Ovary (tissue), 9 donors: ENCODE results near the gene RHBDL2. TPM values are rescaled to one million over a fixed set of nuclear protein-coding genes. Genes with fewer than 3 reads are reported as not detected.

Experiments
- DNase-seq, 5 donors: peaks; one replicate each; pipeline ENCODE4 v3.0.0-alpha.2; 2019 to 2020
- H3K27ac ChIP-seq, 2 donors: fragments of 200-600 bp; one replicate each; pipeline versions ENCODE4 v1.5.1 to v1.8.0; 2019 to 2022
- H3K27me3 ChIP-seq: fragments of 200-600 bp; one replicate; pipeline ENCODE4 v1.8.0; 2022
- H3K36me3 ChIP-seq: fragments of 200-600 bp; sonication (generic); one replicate; pipeline ENCODE4 v1.5.1; 2019
- H3K4me1 ChIP-seq: one replicate; pipeline ENCODE4 v1.8.1; 2013; ENCODE audit warnings: mild to moderate bottlenecking, moderate library complexity; ENCODE audit not compliant: insufficient read depth
- H3K4me3 ChIP-seq: fragments of 200-600 bp; sonication (generic); one replicate; pipeline ENCODE4 v1.5.1; 2017
- H3K9me3 ChIP-seq, 2 donors: fragments of 200-600 bp in 1 of 2; sonication (generic) in 1 of 2; one replicate each; pipeline versions ENCODE4 v1.5.1 to v1.8.1; 2013 to 2019; ENCODE audit warnings: mild to moderate bottlenecking in 1 of 2, moderate library complexity in 1 of 2
- CTCF ChIP-seq, 3 donors: fragments of 450-650 bp in 2 of 3; fragments of 200-600 bp in 1 of 3; IDR thresholded peaks; one replicate each; pipeline versions ENCODE4 v1.5.1 to v1.8.0; 2016 to 2022; ENCODE audit warnings: antibody characterized with exemption in 3 of 3, mild to moderate bottlenecking in 1 of 3
- EP300 ChIP-seq: sonication (generic); formaldehyde crosslinking; IDR thresholded peaks from one replicate; pipeline ENCODE4 v1.6.1; 2017; ENCODE audit warnings: antibody characterized with exemption
- POLR2A ChIP-seq: fragments of 450-650 bp; IDR thresholded peaks from one replicate; pipeline ENCODE4 v1.6.1; 2017; ENCODE audit warnings: antibody characterized with exemption, mild to moderate bottlenecking, moderate library complexity
- WGBS, 3 donors: extraction: QIAGEN DNeasy Blood & Tissue Kit in 1 of 3; methylation state at CpG; one replicate each; pipeline versions ENCODE4 v1.1.5 to v1.1.7; 2013 to 2017; 5-methylcytosine and 5-hydroxymethylcytosine counted together
- intact Hi-C, 4 donors: fragments of 100-400 bp; cut with DNase I; formaldehyde crosslinking; loops; one replicate each; pipeline versions ENCODE4 v1.11.0 to v1.15.1; 2022 to 2023
- polyA plus RNA-seq, 2 donors: library from polyadenylated mRNA; stranded (reverse); fragments of 200-250 nt in 1 of 2; fragments of 350-450 nt in 1 of 2; fragmentation: Illumina TruSeq in 1 of 2; extraction: RNeasy Lipid Tissue Mini Kit (QIAGEN cat#74804) in 1 of 2; gene quantifications; one replicate each; pipeline ENCODE4 v1.2.3, GENCODE V29; 2013 to 2014
- total RNA-seq, 7 donors: library from RNA; depleted of rRNA in 2 of 7; stranded (reverse); fragments of >200 nt in 2 of 7; fragmentation: NEBNext Ultra II Directional in 3 of 7; extraction: Animal tissue kit (Norgen Biotek cat#: 25700) in 3 of 7; gene quantifications; one replicate each; pipeline versions ENCODE4 v1.1.0 to v1.2.4, GENCODE V29; 2016 to 2023
- donor health status: DM: no; HTN: no; CAD: no; lungs with moderate emphysema.
- donor health status: DM: no; HTN: no; CAD: no.
- donor health status: Bipolar disorder and iron deficiency.
- donor health status: DM: yes; HTN: yes; CAD: no.
- donor health status: DM: no; HTN: no; CAD: no.
- donor health status: DM: yes; HTN: yes; CAD: no.

Gene RHBDL2
- total and polyA plus RNA-seq, 9 donors, result 0.10 to 0.35 (median 0.24) TPM; not detected in 3

GRCh38 chr1:38872401-38873026 is 69.1 kb downstream of the RHBDL2 start:
- Histone ChIP-seq H3K27me3 (no peaks in the 10 kb centered on the region), H3K36me3 (no peaks in the 10 kb centered on the region), H3K4me3 (peak overlapping the region; percentile 98), H3K9me3 (no peaks in the 10 kb centered on the region), H3K4me1 (no peaks in the 10 kb centered on the region), H3K27ac (no peak overlapping the region)
- DNase-seq, result no peak
- intact Hi-C loops, result loop anchor here in 2 of 4 donors (5.0 to 10.0 kb wide), 2 partner anchors 122 to 210 kb away; partner anchors contain the start of gene AKIRIN1 (in 2 of the 2)
- TF ChIP-seq EP300 (no peak), CTCF (IDR thresholded peaks at IDR 0.05) (no peak), POLR2A (no peak)
- 2 to 5% (median 2%) methylated on average over 24 to 25 of the region's 25 CpGs for WGBS, 3 donors

DNA sequence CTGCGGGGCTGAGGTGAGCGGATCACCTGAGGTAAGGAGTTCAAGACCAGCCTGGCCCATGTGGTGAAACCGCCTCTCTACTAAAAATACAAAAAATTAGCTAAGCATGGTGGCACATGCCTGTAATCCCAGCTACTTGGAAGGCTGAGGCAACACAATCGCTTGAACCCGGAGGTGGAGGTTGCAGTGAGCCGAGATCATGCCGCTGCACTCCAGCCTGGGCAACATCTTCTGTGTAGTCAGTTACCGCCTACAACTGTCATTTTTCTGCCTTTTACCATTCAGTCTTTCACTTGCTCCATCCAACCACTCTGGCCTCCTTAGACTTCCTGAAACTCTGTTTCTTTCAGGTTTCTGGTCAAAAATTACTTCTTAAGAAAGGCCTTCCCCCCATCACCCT is 70.6 kb downstream of the RHBDL2 start:
- intact Hi-C loops, result loop anchor here in 2 of 4 donors (5.0 to 10.0 kb wide), 2 partner anchors 124 to 211 kb away; partner anchors contain the start of gene AKIRIN1 (in 2 of the 2)
- Histone ChIP-seq H3K36me3 (no peaks in the 10 kb centered on the region), H3K27me3 (no peaks in the 10 kb centered on the region), H3K27ac (no peak overlapping the region), H3K4me3 (no peak overlapping the region), H3K9me3 (no peaks in the 10 kb centered on the region), H3K4me1 (no peaks in the 10 kb centered on the region)
- no peak for DNase-seq
- TF ChIP-seq EP300 (no peak), POLR2A (no peak), CTCF (IDR thresholded peaks at IDR 0.05) (no peak)
- 89 to 94% (median 91%) methylated on average over 8 of the region's 8 CpGs for WGBS, 3 donors

GRCh38 chr1:38867208-38867607 is 74.4 kb downstream of the RHBDL2 start:
- intact Hi-C loops, result no loop called here
- no peaks in the 10 kb centered on the region for H3K9me3 ChIP-seq
- DNase-seq, result no peak
- TF ChIP-seq EP300 (no peak), POLR2A (no peak), CTCF (IDR thresholded peaks at IDR 0.05) (no peak)
- WGBS, 3 donors, result 93 to 95% (median 94%) methylated on average over 8 of the region's 8 CpGs
- H3K36me3 ChIP-seq, result no peaks in the 10 kb centered on the region
- H3K4me3 ChIP-seq, result no peak overlapping the region
- H3K4me1 ChIP-seq, result peaks cover 3% of the 10 kb centered on the region
- H3K27me3 ChIP-seq, result no peaks in the 10 kb centered on the region
- no peak overlapping the region for H3K27ac ChIP-seq

DNA sequence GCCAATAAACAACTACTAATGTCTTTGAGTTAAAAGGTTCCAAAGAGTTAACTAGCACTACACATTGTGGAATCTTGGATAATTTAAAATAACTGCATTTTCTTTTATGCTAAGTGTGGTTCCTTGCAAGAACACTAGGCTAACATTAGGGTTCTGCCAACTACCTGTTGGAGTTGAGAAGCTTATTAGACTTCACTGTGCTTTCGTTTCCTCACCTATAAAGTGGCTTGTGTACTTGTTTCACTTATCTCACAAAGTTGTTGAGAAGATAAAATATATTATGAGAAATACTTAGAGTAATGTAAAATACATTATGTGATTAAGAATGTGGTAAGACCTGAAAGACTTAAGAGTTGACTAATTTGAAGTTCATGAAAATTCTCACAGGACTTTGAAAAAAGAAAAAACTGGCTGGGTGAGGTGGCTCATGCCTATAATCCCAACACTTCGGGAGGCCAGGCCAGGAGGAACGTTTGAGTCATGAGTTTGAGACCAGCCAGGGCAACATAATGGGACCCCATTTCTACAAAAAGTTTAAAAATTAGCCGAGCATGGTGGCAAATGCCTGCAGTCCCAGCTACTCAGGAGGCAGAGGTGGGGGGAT is 76.4 kb downstream of the RHBDL2 start:
- H3K27ac ChIP-seq, result no peak overlapping the region
- peaks cover 7% of the 10 kb centered on the region for H3K4me1 ChIP-seq
- H3K27me3 ChIP-seq, result no peaks in the 10 kb centered on the region
- no peak overlapping the region for H3K4me3 ChIP-seq
- H3K9me3 ChIP-seq, result no peaks in the 10 kb centered on the region
- WGBS, 3 donors, result 79 to 84% (median 83%) methylated on average over 4 of the region's 4 CpGs
- H3K36me3 ChIP-seq, result no peaks in the 10 kb centered on the region
- intact Hi-C loops, result no loop called here
- no peak for DNase-seq
- TF ChIP-seq EP300 (no peak), CTCF (IDR thresholded peaks at IDR 0.05) (no peak), POLR2A (no peak)
